ENCODE measurements around the gene CRELD1.

- TF ChIP-seq CTCF (IDR thresholded peaks at IDR 0.05) (no peak), EZH2 (IDR thresholded peaks at IDR 0.05; ENCODE audit: borderline replicate concordance, insufficient read depth, low read depth, low read length, poor library complexity, severe bottlenecking) (no peak)
Measured at GRCh38 chr3:9986230-9986725, 52.6 kb downstream of the CRELD1 start.

Data from B cell (primary cell).